ENCODE measurements around the gene CTNNA3.

CTNNA3 gene

GRCh38 chr10:66695046-66695445 is 1000.9 kb downstream of the CTNNA3 start:
- no peak for DNase-seq (ENCODE audit: low read depth in 2 of 3, low spot score in 2 of 3)

- DNase-seq (ENCODE audit: low read depth in 2 of 3, low spot score in 2 of 3), result no peak
These were observed 1011.4 kb downstream of the CTNNA3 start for GRCh38 chr10:66684581-66684980.

- DNase-seq (ENCODE audit: low read depth in 2 of 3, low spot score in 2 of 3), result no peak
These were observed 1015.1 kb downstream of the CTNNA3 start for GRCh38 chr10:66680886-66681285.

GRCh38 chr10:66678521-66678920 is 1017.5 kb downstream of the CTNNA3 start:
- no peak for DNase-seq (ENCODE audit: low read depth in 2 of 3, low spot score in 2 of 3)

GRCh38 chr10:66673071-66673470 is 1022.9 kb downstream of the CTNNA3 start:
- DNase-seq (ENCODE audit: low read depth in 2 of 3, low spot score in 2 of 3), result no peak

GRCh38 chr10:66671562-66671961 is 1024.4 kb downstream of the CTNNA3 start:
- DNase-seq (ENCODE audit: low read depth in 2 of 3, low spot score in 2 of 3), result no peak

GRCh38 chr10:66671064-66671463 is 1024.9 kb downstream of the CTNNA3 start:
- no peak for DNase-seq (ENCODE audit: low read depth in 2 of 3, low spot score in 2 of 3)

GRCh38 chr10:66656499-66656898 is 1039.5 kb downstream of the CTNNA3 start:
- DNase-seq (ENCODE audit: low read depth in 2 of 3, low spot score in 2 of 3), result no peak

- no peak for DNase-seq (ENCODE audit: low read depth in 2 of 3, low spot score in 2 of 3)
These were observed 1041.1 kb downstream of the CTNNA3 start for GRCh38 chr10:66654861-66655260.

GRCh38 chr10:66651308-66652082 is 1044.5 kb downstream of the CTNNA3 start:
- no peak for DNase-seq (ENCODE audit: low read depth in 2 of 3, low spot score in 2 of 3)

GRCh38 chr10:66649626-66650025 is 1046.4 kb downstream of the CTNNA3 start:
- DNase-seq (ENCODE audit: low read depth in 2 of 3, low spot score in 2 of 3), result no peak

GRCh38 chr10:66642217-66642616 is 1053.8 kb downstream of the CTNNA3 start:
- DNase-seq (ENCODE audit: low read depth in 2 of 3, low spot score in 2 of 3), result no peak

- DNase-seq (ENCODE audit: low read depth in 2 of 3, low spot score in 2 of 3), result no peak
These were observed 1056.6 kb downstream of the CTNNA3 start for GRCh38 chr10:66639371-66639770.

- DNase-seq (ENCODE audit: low read depth in 2 of 3, low spot score in 2 of 3), result no peak
These were observed 1058.5 kb downstream of the CTNNA3 start for GRCh38 chr10:66637273-66638036.

GRCh38 chr10:66629996-66630395 is 1066.0 kb downstream of the CTNNA3 start:
- no peak for DNase-seq (ENCODE audit: low read depth in 2 of 3, low spot score in 2 of 3)

- no peak for DNase-seq (ENCODE audit: low read depth in 2 of 3, low spot score in 2 of 3)
These were observed 1068.8 kb downstream of the CTNNA3 start for GRCh38 chr10:66627156-66627555.

- no peak for DNase-seq (ENCODE audit: low read depth in 2 of 3, low spot score in 2 of 3)
These were observed 1070.0 kb downstream of the CTNNA3 start for GRCh38 chr10:66625709-66626590.

- DNase-seq (ENCODE audit: low read depth in 2 of 3, low spot score in 2 of 3), result no peak
These were observed 1073.9 kb downstream of the CTNNA3 start for GRCh38 chr10:66622050-66622449.

GRCh38 chr10:66604195-66604594 is 1091.8 kb downstream of the CTNNA3 start:
- no peak for DNase-seq (ENCODE audit: low read depth in 2 of 3, low spot score in 2 of 3)

- no peak for DNase-seq (ENCODE audit: low read depth in 2 of 3, low spot score in 2 of 3)
These were observed 1104.1 kb downstream of the CTNNA3 start for GRCh38 chr10:66591865-66592264.

- DNase-seq (ENCODE audit: low read depth in 2 of 3, low spot score in 2 of 3), result no peak
These were observed 1108.3 kb downstream of the CTNNA3 start for GRCh38 chr10:66587680-66588050.
